SK-N-SH (cell line): ENCODE results near the gene CHST3. TPM values are rescaled to one million over a fixed set of nuclear protein-coding genes. Genes with fewer than 3 reads are reported as not detected.

Source experiments
- CTCF ChIA-PET: fragments of 300-600, 350-600 bp; formaldehyde crosslinking; extraction: SDS; loops from one replicate; lab custom pipeline; 2021; lab: Yijun Ruan, JAX
- POLR2A ChIA-PET: fragments of 350-600 bp; sonication (Branson Sonifier 250); formaldehyde crosslinking; extraction: SDS; loops from one replicate; lab custom pipeline; 2020; ENCODE audit warnings: antibody characterized with exemption, inconsistent platforms; lab: Yijun Ruan, JAX
- DNase-seq: peaks from one replicate; pipeline ENCODE4 v3.0.0; 2012
- H2AFZ ChIP-seq: fragments of 200-600 bp; sonication (generic); 2 replicates; pipeline ENCODE4 v1.8.1; 2016; ENCODE audit warnings: antibody characterized with exemption, mild to moderate bottlenecking, low read depth
- H3F3A ChIP-seq: fragments of 200-600 bp; sonication (generic); replicated peaks from 2 replicates; pipeline ENCODE3; 2016; ENCODE audit warnings: antibody characterized with exemption, mild to moderate bottlenecking; ENCODE audit not compliant: insufficient read depth
- H3K27ac ChIP-seq, 2 experiments: fragments of 200-500 bp in 1 of 2; fragments of 200-600 bp in 1 of 2; sonication (Bioruptor generic) in 1 of 2; sonication (generic), shearing (Covaris generic) in 1 of 2; 2 replicates each; pipeline versions ENCODE4 v1.5.1 to v1.6.1; 2014 to 2016; ENCODE audit warnings: low read depth in 2 of 2, inconsistent platforms in 1 of 2, low read length in 1 of 2, mild to moderate bottlenecking in 1 of 2, mixed read lengths in 1 of 2
- H3K27me3 ChIP-seq: fragments of 200-600 bp; sonication (generic), shearing (Covaris generic); 2 replicates; pipeline ENCODE4 v1.6.1; 2016; ENCODE audit warnings: mixed run types; ENCODE audit not compliant: insufficient read depth
- H3K36me3 ChIP-seq, 2 experiments: fragments of 200-500 bp in 1 of 2; fragments of 200-600 bp in 1 of 2; sonication (Bioruptor generic) in 1 of 2; sonication (generic) in 1 of 2; replicated peaks in 1 of 2; 2 replicates each; pipeline versions ENCODE3 to v1.5.1; 2014 to 2016; ENCODE audit warnings: low read length in 1 of 2, mild to moderate bottlenecking in 1 of 2; ENCODE audit not compliant: insufficient read depth in 2 of 2, control insufficient read depth in 1 of 2
- H3K4me1 ChIP-seq, 2 experiments: fragments of 200-500 bp in 1 of 2; fragments of 200-600 bp in 1 of 2; sonication (Bioruptor generic) in 1 of 2; sonication (generic), shearing (Covaris generic) in 1 of 2; 2 replicates each; pipeline versions ENCODE4 v1.5.1 to v1.6.1; 2014 to 2016; ENCODE audit warnings: low read depth in 1 of 2, low read length in 1 of 2, mixed run types in 1 of 2; ENCODE audit not compliant: insufficient read depth in 2 of 2, control insufficient read depth in 1 of 2
- H3K4me2 ChIP-seq: fragments of 200-600 bp; sonication (generic), shearing (Covaris generic); 2 replicates; pipeline ENCODE4 v1.6.1; 2017; ENCODE audit warnings: mixed run types
- H3K4me3 ChIP-seq, 2 experiments: fragments of 200-500 bp in 1 of 2; fragments of 200-600 bp in 1 of 2; sonication (Bioruptor generic) in 1 of 2; sonication (generic), shearing (Covaris generic) in 1 of 2; 2 replicates each; pipeline versions ENCODE4 v1.5.1 to v1.8.1; 2014 to 2016; ENCODE audit warnings: low read depth in 2 of 2, inconsistent platforms in 1 of 2, low read length in 1 of 2, mild to moderate bottlenecking in 1 of 2, mixed read lengths in 1 of 2, moderate library complexity in 1 of 2
- H3K79me2 ChIP-seq: fragments of 200-600 bp; sonication (generic); 2 replicates; pipeline ENCODE4 v1.8.1; 2017; ENCODE audit warnings: mild to moderate bottlenecking; ENCODE audit not compliant: insufficient read depth
- H3K9ac ChIP-seq: fragments of 200-600 bp; sonication (generic); 2 replicates; pipeline ENCODE4 v1.6.1; 2017; ENCODE audit warnings: mixed run types
- H3K9me2 ChIP-seq: fragments of 200-600 bp; sonication (generic); 2 replicates; pipeline ENCODE4 v1.6.1; 2017; ENCODE audit warnings: mixed run types
- H3K9me3 ChIP-seq: fragments of 200-600 bp; sonication (generic); 2 replicates; pipeline ENCODE4 v1.6.1; 2017; ENCODE audit warnings: mixed run types, mild to moderate bottlenecking, moderate library complexity
- H4K20me1 ChIP-seq: fragments of 200-600 bp; sonication (generic); 2 replicates; pipeline ENCODE4 v1.6.1; 2017; ENCODE audit warnings: mild to moderate bottlenecking, mixed run types; ENCODE audit not compliant: insufficient read depth
- ELF1 ChIP-seq: IDR thresholded peaks from 2 replicates; pipeline ENCODE4 v1.4.0; 2012
- EZH2phosphoT487 ChIP-seq: fragments of 200-600 bp; sonication (generic); IDR thresholded peaks from 2 replicates; pipeline ENCODE4 v1.6.1; 2017; ENCODE audit warnings: low read depth, mixed run types, mild to moderate bottlenecking, antibody characterized with exemption, moderate library complexity, borderline replicate concordance
- FOXM1 ChIP-seq: IDR thresholded peaks from 2 replicates; pipeline ENCODE4 v1.4.0; 2012; ENCODE audit warnings: low read depth, mild to moderate bottlenecking
- NFIC ChIP-seq: IDR thresholded peaks from 2 replicates; pipeline ENCODE4 v1.4.0; 2012; ENCODE audit warnings: borderline replicate concordance
- POLR2AphosphoS5 ChIP-seq: IDR thresholded peaks from 2 replicates; pipeline ENCODE4 v1.6.1; 2012; ENCODE audit warnings: low read depth, low read length
- RAD21 ChIP-seq: IDR thresholded peaks from 2 replicates; pipeline ENCODE4 v1.6.1; 2012; ENCODE audit warnings: mild to moderate bottlenecking, low read length
- RCOR1 ChIP-seq: fragments of 150-350 bp; IDR thresholded peaks from 2 replicates; pipeline ENCODE4 v1.6.1; 2017; ENCODE audit warnings: antibody characterized with exemption, low read length
- RFX5 ChIP-seq: IDR thresholded peaks from 2 replicates; pipeline ENCODE4 v1.6.1; 2012; ENCODE audit warnings: mild to moderate bottlenecking, improper control_type of control experiment, low read length
- SIN3A ChIP-seq: IDR thresholded peaks from 2 replicates; pipeline ENCODE4 v1.6.1; 2012; ENCODE audit warnings: low read depth, mild to moderate bottlenecking, low read length, moderate library complexity, borderline replicate concordance
- SMC3 ChIP-seq: IDR thresholded peaks from 2 replicates; pipeline ENCODE4 v1.6.1; 2012; ENCODE audit warnings: low read depth, low read length, improper control_type of control experiment
- TAF1 ChIP-seq: IDR thresholded peaks from 2 replicates; pipeline ENCODE4 v1.6.1; 2012; ENCODE audit warnings: low read depth, mild to moderate bottlenecking, low read length, moderate library complexity, borderline replicate concordance
- TCF12 ChIP-seq: IDR thresholded peaks from 2 replicates; pipeline ENCODE4 v1.4.0; 2012
- TEAD4 ChIP-seq: IDR thresholded peaks from 2 replicates; pipeline ENCODE4 v1.4.0; 2012; ENCODE audit warnings: mild to moderate bottlenecking, borderline replicate concordance; ENCODE audit not compliant: insufficient read depth
- YY1 ChIP-seq: IDR thresholded peaks from 2 replicates; pipeline ENCODE4 v1.4.0; 2012; ENCODE audit warnings: low read depth, mild to moderate bottlenecking
- WGBS: methylation state at CpG from one replicate; pipeline ENCODE4 v1.1.6; 2017; ENCODE audit warnings: low lambda C conversion rate; 5-methylcytosine and 5-hydroxymethylcytosine counted together
- polyA plus RNA-seq, 3 experiments: library from polyadenylated mRNA; depleted of rRNA; stranded (reverse); fragments of >200 nt; gene quantifications; 2 replicates each; pipeline ENCODE4 v1.2.3, GENCODE V29; 2012
- TF ChIP-seq, protein P1 (sequence below): IDR thresholded peaks from 2 replicates; pipeline ENCODE4 v1.4.0; 2012; ENCODE audit warnings: low read depth, borderline replicate concordance
- TF ChIP-seq, protein P2 (sequence below): fragments of 150-350 bp; IDR thresholded peaks from 2 replicates; pipeline ENCODE4 v1.6.1; 2016; ENCODE audit warnings: mild to moderate bottlenecking, low read depth, low read length
- TF ChIP-seq, protein P3 (sequence below): IDR thresholded peaks from 2 replicates; pipeline ENCODE4 v1.6.1; 2012; ENCODE audit warnings: mild to moderate bottlenecking, low read depth, low read length, moderate library complexity
- TF ChIP-seq, protein P4 (sequence below): IDR thresholded peaks from 2 replicates; pipeline ENCODE4 v1.4.0; 2012; ENCODE audit warnings: low read depth, borderline replicate concordance
- TF ChIP-seq, protein P5 (sequence below): IDR thresholded peaks from 2 replicates; pipeline ENCODE4 v1.4.0; 2012; ENCODE audit warnings: low read depth

Gene CHST3
- polyA plus RNA-seq, 1 of the 3 experiments (the other 2 are of a cell fraction): 6.0 TPM

DNA sequence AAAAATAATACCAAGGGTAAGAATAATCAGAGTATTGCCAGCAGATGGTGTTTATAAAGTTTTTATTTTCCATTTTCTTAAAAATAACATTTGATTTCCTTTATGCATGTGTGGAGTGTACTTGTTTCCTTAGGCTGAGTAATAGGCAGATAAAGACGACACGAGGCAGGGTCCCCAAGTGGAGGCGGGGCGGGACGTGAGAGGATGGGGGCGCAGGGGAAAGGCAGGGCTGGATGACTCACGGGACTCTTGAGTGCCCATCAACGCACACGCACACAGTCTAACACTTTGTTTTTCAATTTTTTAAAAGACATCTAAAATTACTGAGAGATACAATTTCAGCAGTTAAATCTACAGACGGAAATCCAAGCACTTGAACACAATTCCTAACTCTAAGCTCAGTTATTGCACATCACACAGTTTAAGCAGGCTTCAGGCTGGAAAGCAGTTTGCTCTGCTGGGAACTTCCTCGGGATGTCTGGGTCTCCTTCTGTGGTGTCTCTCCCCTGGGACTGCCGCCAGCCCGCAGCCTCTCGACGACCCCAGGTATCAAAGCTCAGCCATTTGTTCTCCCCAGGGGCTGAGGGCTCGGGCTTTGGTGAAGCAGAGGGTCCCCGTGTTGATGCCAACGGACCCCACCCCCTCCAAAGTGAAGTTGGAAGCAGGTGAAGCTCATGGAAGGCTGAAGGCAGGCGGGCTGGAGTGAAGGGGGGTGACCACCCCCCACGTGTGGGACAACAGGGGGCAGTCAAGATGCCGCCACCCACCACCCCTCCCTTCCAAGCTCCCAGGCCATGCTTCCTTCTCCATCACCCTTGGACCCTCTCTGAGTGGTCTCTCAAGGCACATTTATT lies 95.0 kb downstream of the CHST3 start:
- no peak for TF ChIP-seq ELF1
- TF ChIP-seq SMC3: no peak
- no peak for TF ChIP-seq YY1
- no peak for TF ChIP-seq POLR2AphosphoS5
- no peak for TF ChIP-seq EZH2phosphoT487
- no peak for TF ChIP-seq SIN3A
- TF ChIP-seq, protein P1, sequence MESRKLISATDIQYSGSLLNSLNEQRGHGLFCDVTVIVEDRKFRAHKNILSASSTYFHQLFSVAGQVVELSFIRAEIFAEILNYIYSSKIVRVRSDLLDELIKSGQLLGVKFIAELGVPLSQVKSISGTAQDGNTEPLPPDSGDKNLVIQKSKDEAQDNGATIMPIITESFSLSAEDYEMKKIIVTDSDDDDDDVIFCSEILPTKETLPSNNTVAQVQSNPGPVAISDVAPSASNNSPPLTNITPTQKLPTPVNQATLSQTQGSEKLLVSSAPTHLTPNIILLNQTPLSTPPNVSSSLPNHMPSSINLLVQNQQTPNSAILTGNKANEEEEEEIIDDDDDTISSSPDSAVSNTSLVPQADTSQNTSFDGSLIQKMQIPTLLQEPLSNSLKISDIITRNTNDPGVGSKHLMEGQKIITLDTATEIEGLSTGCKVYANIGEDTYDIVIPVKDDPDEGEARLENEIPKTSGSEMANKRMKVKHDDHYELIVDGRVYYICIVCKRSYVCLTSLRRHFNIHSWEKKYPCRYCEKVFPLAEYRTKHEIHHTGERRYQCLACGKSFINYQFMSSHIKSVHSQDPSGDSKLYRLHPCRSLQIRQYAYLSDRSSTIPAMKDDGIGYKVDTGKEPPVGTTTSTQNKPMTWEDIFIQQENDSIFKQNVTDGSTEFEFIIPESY: no peak
- TF ChIP-seq, protein P2, sequence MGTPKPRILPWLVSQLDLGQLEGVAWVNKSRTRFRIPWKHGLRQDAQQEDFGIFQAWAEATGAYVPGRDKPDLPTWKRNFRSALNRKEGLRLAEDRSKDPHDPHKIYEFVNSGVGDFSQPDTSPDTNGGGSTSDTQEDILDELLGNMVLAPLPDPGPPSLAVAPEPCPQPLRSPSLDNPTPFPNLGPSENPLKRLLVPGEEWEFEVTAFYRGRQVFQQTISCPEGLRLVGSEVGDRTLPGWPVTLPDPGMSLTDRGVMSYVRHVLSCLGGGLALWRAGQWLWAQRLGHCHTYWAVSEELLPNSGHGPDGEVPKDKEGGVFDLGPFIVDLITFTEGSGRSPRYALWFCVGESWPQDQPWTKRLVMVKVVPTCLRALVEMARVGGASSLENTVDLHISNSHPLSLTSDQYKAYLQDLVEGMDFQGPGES: no peak
- TF ChIP-seq, protein P3, sequence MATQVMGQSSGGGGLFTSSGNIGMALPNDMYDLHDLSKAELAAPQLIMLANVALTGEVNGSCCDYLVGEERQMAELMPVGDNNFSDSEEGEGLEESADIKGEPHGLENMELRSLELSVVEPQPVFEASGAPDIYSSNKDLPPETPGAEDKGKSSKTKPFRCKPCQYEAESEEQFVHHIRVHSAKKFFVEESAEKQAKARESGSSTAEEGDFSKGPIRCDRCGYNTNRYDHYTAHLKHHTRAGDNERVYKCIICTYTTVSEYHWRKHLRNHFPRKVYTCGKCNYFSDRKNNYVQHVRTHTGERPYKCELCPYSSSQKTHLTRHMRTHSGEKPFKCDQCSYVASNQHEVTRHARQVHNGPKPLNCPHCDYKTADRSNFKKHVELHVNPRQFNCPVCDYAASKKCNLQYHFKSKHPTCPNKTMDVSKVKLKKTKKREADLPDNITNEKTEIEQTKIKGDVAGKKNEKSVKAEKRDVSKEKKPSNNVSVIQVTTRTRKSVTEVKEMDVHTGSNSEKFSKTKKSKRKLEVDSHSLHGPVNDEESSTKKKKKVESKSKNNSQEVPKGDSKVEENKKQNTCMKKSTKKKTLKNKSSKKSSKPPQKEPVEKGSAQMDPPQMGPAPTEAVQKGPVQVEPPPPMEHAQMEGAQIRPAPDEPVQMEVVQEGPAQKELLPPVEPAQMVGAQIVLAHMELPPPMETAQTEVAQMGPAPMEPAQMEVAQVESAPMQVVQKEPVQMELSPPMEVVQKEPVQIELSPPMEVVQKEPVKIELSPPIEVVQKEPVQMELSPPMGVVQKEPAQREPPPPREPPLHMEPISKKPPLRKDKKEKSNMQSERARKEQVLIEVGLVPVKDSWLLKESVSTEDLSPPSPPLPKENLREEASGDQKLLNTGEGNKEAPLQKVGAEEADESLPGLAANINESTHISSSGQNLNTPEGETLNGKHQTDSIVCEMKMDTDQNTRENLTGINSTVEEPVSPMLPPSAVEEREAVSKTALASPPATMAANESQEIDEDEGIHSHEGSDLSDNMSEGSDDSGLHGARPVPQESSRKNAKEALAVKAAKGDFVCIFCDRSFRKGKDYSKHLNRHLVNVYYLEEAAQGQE: no peak
- no peak for TF ChIP-seq RAD21
- TF ChIP-seq, protein P4, sequence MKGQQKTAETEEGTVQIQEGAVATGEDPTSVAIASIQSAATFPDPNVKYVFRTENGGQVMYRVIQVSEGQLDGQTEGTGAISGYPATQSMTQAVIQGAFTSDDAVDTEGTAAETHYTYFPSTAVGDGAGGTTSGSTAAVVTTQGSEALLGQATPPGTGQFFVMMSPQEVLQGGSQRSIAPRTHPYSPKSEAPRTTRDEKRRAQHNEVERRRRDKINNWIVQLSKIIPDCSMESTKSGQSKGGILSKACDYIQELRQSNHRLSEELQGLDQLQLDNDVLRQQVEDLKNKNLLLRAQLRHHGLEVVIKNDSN: no peak
- TF ChIP-seq, protein P5, sequence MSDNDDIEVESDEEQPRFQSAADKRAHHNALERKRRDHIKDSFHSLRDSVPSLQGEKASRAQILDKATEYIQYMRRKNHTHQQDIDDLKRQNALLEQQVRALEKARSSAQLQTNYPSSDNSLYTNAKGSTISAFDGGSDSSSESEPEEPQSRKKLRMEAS: no peak
- TF ChIP-seq FOXM1: no peak
- TF ChIP-seq RCOR1: no peak
- TF ChIP-seq RFX5: no peak
- TF ChIP-seq TAF1: no peak
- no peak for TF ChIP-seq TEAD4
- no peak for TF ChIP-seq NFIC
- no peak for TF ChIP-seq TCF12
- H3K9me3 ChIP-seq: no peaks in the 10 kb centered on the region
- DNase-seq: no peak
- no peaks in the 10 kb centered on the region for H4K20me1 ChIP-seq
- H3K4me3 ChIP-seq: no peak overlapping the region
- H3K36me3 ChIP-seq: no peaks in the 10 kb centered on the region
- peaks cover 0 to 3% of the 10 kb centered on the region in 2 experiments; a peak in 1 of 4 replicates for H3K4me1 ChIP-seq
- POLR2A ChIA-PET: no interaction called here
- H3K27ac ChIP-seq: no peak overlapping the region
- CTCF ChIA-PET: interaction anchor here (1.2 to 4.4 kb wide), 6 partner anchors 9 to 280 kb away, joined by 3 to 37 read pairs (median 4); no protein-coding TSS in a partner anchor
- no peaks in the 10 kb centered on the region for H3K9me2 ChIP-seq
- H3K9ac ChIP-seq: no peak overlapping the region
- WGBS: 79% methylated on average over 19 of the region's 21 CpGs
- H3K27me3 ChIP-seq: no peaks in the 10 kb centered on the region
- H3K79me2 ChIP-seq: no peaks in the 10 kb centered on the region
- H2AFZ ChIP-seq: no peak overlapping the region
- H3F3A ChIP-seq: no peaks in the 10 kb centered on the region
- H3K4me2 ChIP-seq: no peak overlapping the region
